ENCODE measurements around the gene SRPK2. TPM values are rescaled to one million over a fixed set of nuclear protein-coding genes. Genes with fewer than 3 reads are reported as not detected.
"Not testable (repeated sequence)": the region's sequence is repeated elsewhere in the genome, so short reads cannot be mapped to it uniquely, and the experiment has no call there.

SRPK2 gene
- total RNA-seq, 1 donor from 2014 or later = 54.1 TPM

- no peaks in the 10 kb centered on the region for H3K27me3 Mint-ChIP-seq (ENCODE audit: insufficient read depth, low read depth)
- Histone ChIP-seq H3K27me3 (no peaks in the 10 kb centered on the region), H3K36me3 (no peaks in the 10 kb centered on the region), H3K27ac (no peak overlapping the region), H3K4me2 (no peak overlapping the region), H3F3A (ENCODE audit: low read depth) (no peaks in the 10 kb centered on the region), H4K20me1 (ENCODE audit: low read depth) (peaks cover 51% of the 10 kb centered on the region), H3K4me1 (peaks cover 4% of the 10 kb centered on the region), H2AFZ (replicated peaks) (no peak overlapping the region), H3K4me3 (no peak overlapping the region), H3K9me3 (ENCODE audit: low read depth) (no peaks in the 10 kb centered on the region), H3K79me2 (ENCODE audit: low read depth) (peaks cover 92% of the 10 kb centered on the region), H3K9ac (no peak overlapping the region)
- DNase-seq (ENCODE audit: low spot score) = no peak
- H3K4me3 Mint-ChIP-seq = no peak overlapping the region
- peaks cover 19% of the 10 kb centered on the region for H3K9me3 Mint-ChIP-seq
- peaks cover 26% of the 10 kb centered on the region for H3K36me3 Mint-ChIP-seq
- H3K27ac Mint-ChIP-seq = no peak overlapping the region
- peaks cover 10% of the 10 kb centered on the region for H3K4me1 Mint-ChIP-seq
- TF ChIP-seq EZH2 (IDR thresholded peaks at IDR 0.05) (no peak), EZH2phosphoT487 (IDR thresholded peaks at IDR 0.05) (no peak), CTCF (IDR thresholded peaks at IDR 0.05) (no peak)
Observed at GRCh38 chr7:105325216-105325904, 63.4 kb downstream of the SRPK2 start.

- not testable (repeated sequence) for H2AFZ ChIP-seq (replicated peaks); H3K36me3 ChIP-seq; H3K4me1 ChIP-seq; H3K4me1 Mint-ChIP-seq; DNase-seq (ENCODE audit: low spot score); H3K9me3 ChIP-seq (ENCODE audit: low read depth); H3K27me3 ChIP-seq; H3K27ac Mint-ChIP-seq; H3K27ac ChIP-seq; H3K4me3 ChIP-seq; H3K27me3 Mint-ChIP-seq (ENCODE audit: insufficient read depth, low read depth); H3K4me3 Mint-ChIP-seq; H3K9ac ChIP-seq; H3F3A ChIP-seq (ENCODE audit: low read depth); H3K4me2 ChIP-seq
- H4K20me1 ChIP-seq (ENCODE audit: low read depth) = peaks cover 48% of the 10 kb centered on the region
- Mint-ChIP-seq H3K36me3 (peaks cover 26% of the 10 kb centered on the region), H3K9me3 (peaks cover 19% of the 10 kb centered on the region)
- H3K79me2 ChIP-seq (ENCODE audit: low read depth) = peaks cover 92% of the 10 kb centered on the region
Observed at GRCh38 chr7:105324606-105325005, 64.1 kb downstream of the SRPK2 start.

GRCh38 chr7:105323366-105323765 is 65.4 kb downstream of the SRPK2 start:
- Mint-ChIP-seq H3K4me1 (peaks cover 8% of the 10 kb centered on the region), H3K27ac (no peak overlapping the region), H3K36me3 (peaks cover 24% of the 10 kb centered on the region), H3K9me3 (peaks cover 19% of the 10 kb centered on the region), H3K27me3 (ENCODE audit: insufficient read depth, low read depth) (no peaks in the 10 kb centered on the region), H3K4me3 (no peak overlapping the region)
- no peak for DNase-seq (ENCODE audit: low spot score)
- no peaks in the 10 kb centered on the region for H3K27me3 ChIP-seq
- no peak for TF ChIP-seq CTCF (IDR thresholded peaks at IDR 0.05)
- no peak for TF ChIP-seq EZH2phosphoT487 (IDR thresholded peaks at IDR 0.05)
- no peak for TF ChIP-seq EZH2 (IDR thresholded peaks at IDR 0.05)
- no peak overlapping the region for H2AFZ ChIP-seq (replicated peaks)
- H3K4me2 ChIP-seq = no peak overlapping the region
- peaks cover 46% of the 10 kb centered on the region for H4K20me1 ChIP-seq (ENCODE audit: low read depth)
- H3K9ac ChIP-seq = no peak overlapping the region
- no peaks in the 10 kb centered on the region for H3F3A ChIP-seq (ENCODE audit: low read depth)
- H3K36me3 ChIP-seq = no peaks in the 10 kb centered on the region
- H3K27ac ChIP-seq = no peak overlapping the region
- no peak overlapping the region for H3K4me3 ChIP-seq
- peaks cover 93% of the 10 kb centered on the region for H3K79me2 ChIP-seq (ENCODE audit: low read depth)
- H3K4me1 ChIP-seq = peaks cover 3% of the 10 kb centered on the region
- no peaks in the 10 kb centered on the region for H3K9me3 ChIP-seq (ENCODE audit: low read depth)

- H3K27ac Mint-ChIP-seq = no peak overlapping the region
- Histone ChIP-seq H3K27ac (no peak overlapping the region), H4K20me1 (ENCODE audit: low read depth) (peaks cover 41% of the 10 kb centered on the region), H3K79me2 (ENCODE audit: low read depth) (peaks cover 93% of the 10 kb centered on the region), H3K4me2 (no peak overlapping the region), H3K9me3 (ENCODE audit: low read depth) (no peaks in the 10 kb centered on the region), H3F3A (ENCODE audit: low read depth) (no peaks in the 10 kb centered on the region), H3K36me3 (no peaks in the 10 kb centered on the region), H3K27me3 (no peaks in the 10 kb centered on the region), H2AFZ (replicated peaks) (no peak overlapping the region), H3K4me1 (peaks cover 3% of the 10 kb centered on the region), H3K9ac (no peak overlapping the region), H3K4me3 (no peak overlapping the region)
- H3K36me3 Mint-ChIP-seq = peaks cover 24% of the 10 kb centered on the region
- DNase-seq (ENCODE audit: low spot score) = no peak
- peaks cover 19% of the 10 kb centered on the region for H3K9me3 Mint-ChIP-seq
- no peaks in the 10 kb centered on the region for H3K27me3 Mint-ChIP-seq (ENCODE audit: insufficient read depth, low read depth)
- H3K4me1 Mint-ChIP-seq = peaks cover 8% of the 10 kb centered on the region
- H3K4me3 Mint-ChIP-seq = no peak overlapping the region
- TF ChIP-seq EZH2phosphoT487 (IDR thresholded peaks at IDR 0.05) = no peak
- TF ChIP-seq CTCF (IDR thresholded peaks at IDR 0.05) = no peak
- TF ChIP-seq EZH2 (IDR thresholded peaks at IDR 0.05) = no peak
Observed at GRCh38 chr7:105322655-105323277, 66.0 kb downstream of the SRPK2 start.

Data from neural progenitor cell (in vitro differentiated cells).